ENCODE measurements around the gene KRTAP10-9.
"Not testable (repeated sequence)": the region's sequence is repeated elsewhere in the genome, so short reads cannot be mapped to it uniquely, and the experiment has no call there.

Gene KRTAP10-9

DNA sequence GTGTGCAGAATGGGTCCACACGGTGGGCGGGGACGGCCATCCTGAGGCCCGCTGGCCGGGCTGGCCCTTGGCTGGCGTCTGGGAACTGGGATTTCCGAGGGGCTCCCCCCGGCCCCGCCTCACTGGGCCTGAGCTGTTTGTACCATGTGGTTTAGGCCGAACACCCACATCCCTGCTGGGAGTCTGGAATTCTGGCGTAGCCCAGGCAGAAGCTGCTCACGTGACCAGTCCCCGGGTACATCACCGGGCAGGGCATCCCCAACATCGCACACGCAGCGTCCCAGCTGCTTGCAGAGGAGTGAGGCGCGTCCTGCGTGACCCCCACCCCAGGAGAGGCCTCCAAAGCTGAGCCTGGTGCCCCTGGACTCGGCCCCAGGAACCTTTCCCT lies 24.4 kb upstream of the KRTAP10-9 start:
- Histone ChIP-seq H3K9me3 (ENCODE audit: control extremely low read depth in 1 of 5, control insufficient read depth in 4 of 5, insufficient read depth in 2 of 5, low read depth in 1 of 5, low read length in 4 of 5) (peaks cover 0 to 15% (median 3%) of the 10 kb centered on the region in 5 experiments), H3K4me1 (ENCODE audit: control extremely low read depth in 1 of 4, control insufficient read depth in 4 of 4, insufficient read depth in 4 of 4, low read length in 3 of 4) (no peaks in the 10 kb centered on the region), H3K27me3 (replicated peaks in 2 of 5; ENCODE audit: control insufficient read depth in 4 of 5, insufficient read depth in 5 of 5, low read length in 4 of 5) (peaks cover 0 to 19% (median 5%) of the 10 kb centered on the region in 5 experiments), H3K36me3 (ENCODE audit: control insufficient read depth in 4 of 4, insufficient read depth in 4 of 4, low read length in 3 of 4) (no peaks in the 10 kb centered on the region), H3K27ac (ENCODE audit: insufficient read depth in 1 of 2, low read depth in 1 of 2, low read length in 2 of 2, poor library complexity in 1 of 2, severe bottlenecking in 2 of 2) (no peak overlapping the region), H3K4me3 (ENCODE audit: control insufficient read depth in 1 of 7, extremely low read depth in 1 of 7, insufficient read depth in 4 of 7, low read depth in 2 of 7, low read length in 6 of 7) (no peak overlapping the region)
- DNase-seq = no peak
- 92% methylated on average over 20 of the region's 21 CpGs for WGBS (ENCODE audit: insufficient coverage)
- ChIA-PET CTCF (no interaction called here), POLR2A (no interaction called here)

DNA sequence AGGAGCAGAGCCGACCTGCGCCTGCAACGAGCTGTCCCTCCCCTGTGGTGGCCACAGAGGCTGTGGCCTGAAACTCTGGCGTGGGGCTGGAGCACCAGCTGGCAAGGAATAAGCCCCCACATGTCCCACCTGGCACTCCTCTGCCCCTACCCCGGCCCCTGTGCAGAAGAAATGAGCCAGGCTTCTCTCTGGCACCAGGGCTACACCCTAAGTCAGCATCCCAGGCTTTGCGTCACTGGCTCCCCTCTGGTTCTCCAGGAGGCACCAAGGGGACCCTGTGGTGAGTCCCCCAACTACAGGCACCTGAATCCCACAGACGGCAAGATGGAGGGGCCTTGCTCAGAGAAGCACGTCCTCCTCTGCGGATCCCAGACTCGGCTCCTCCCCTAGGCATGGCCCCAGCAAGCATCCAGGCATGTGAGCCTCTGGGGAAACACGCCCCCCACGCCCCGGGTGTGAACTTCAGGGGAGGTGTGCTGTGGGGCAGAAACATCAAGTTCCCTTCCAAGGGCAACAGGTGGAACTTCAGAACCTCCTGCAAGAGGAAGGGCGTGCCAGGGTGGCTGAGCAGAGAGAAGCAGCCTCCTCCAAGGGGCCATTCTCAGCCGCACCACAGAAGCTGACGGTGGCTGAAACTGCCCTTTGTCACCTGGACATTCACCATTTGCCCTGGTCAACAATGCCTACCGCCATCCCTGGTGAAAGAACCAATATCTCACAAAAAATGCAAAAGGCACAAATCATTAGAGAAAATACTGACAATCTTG lies 23.6 kb upstream of the KRTAP10-9 start:
- Histone ChIP-seq H3K4me3 (ENCODE audit: control insufficient read depth in 1 of 7, extremely low read depth in 1 of 7, insufficient read depth in 4 of 7, low read depth in 2 of 7, low read length in 6 of 7) (no peak overlapping the region), H3K36me3 (ENCODE audit: control insufficient read depth in 4 of 4, insufficient read depth in 4 of 4, low read length in 3 of 4) (no peaks in the 10 kb centered on the region), H3K27ac (ENCODE audit: insufficient read depth in 1 of 2, low read depth in 1 of 2, low read length in 2 of 2, poor library complexity in 1 of 2, severe bottlenecking in 2 of 2) (no peak overlapping the region), H3K27me3 (replicated peaks in 2 of 5; ENCODE audit: control insufficient read depth in 4 of 5, insufficient read depth in 5 of 5, low read length in 4 of 5) (peaks cover 0 to 16% (median 5%) of the 10 kb centered on the region in 5 experiments), H3K9me3 (ENCODE audit: control extremely low read depth in 1 of 5, control insufficient read depth in 4 of 5, insufficient read depth in 2 of 5, low read depth in 1 of 5, low read length in 4 of 5) (peaks cover 0 to 15% (median 3%) of the 10 kb centered on the region in 5 experiments), H3K4me1 (ENCODE audit: control extremely low read depth in 1 of 4, control insufficient read depth in 4 of 4, insufficient read depth in 4 of 4, low read length in 3 of 4) (no peaks in the 10 kb centered on the region)
- 57% methylated on average over 14 of the region's 17 CpGs for WGBS (ENCODE audit: insufficient coverage)
- no peak for DNase-seq
- POLR2A ChIA-PET = no interaction called here
- CTCF ChIA-PET = no interaction called here

DNA sequence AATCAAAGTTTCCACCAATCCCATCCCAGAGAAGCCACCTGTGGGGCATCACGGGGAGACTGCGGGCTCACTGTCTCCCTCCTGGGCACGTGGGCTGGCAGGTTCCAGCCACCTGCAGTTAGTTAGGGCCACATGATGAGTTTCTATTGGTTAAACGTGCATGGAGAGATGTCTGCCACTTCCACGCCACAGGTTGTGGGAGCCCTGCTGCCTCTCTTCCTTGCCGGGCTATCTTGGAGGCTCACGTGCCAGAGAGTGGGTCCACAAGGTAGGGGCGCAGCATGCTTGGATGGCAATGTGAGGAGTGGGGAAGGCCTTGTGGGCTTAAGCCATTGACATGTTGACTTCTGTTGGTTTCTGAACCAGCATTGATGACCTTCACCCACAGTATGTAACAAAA lies 23.0 kb upstream of the KRTAP10-9 start:
- no peaks in the 10 kb centered on the region for H3K36me3 ChIP-seq (ENCODE audit: control insufficient read depth in 4 of 4, insufficient read depth in 4 of 4, low read length in 3 of 4)
- POLR2A ChIA-PET = no interaction called here
- peaks cover 0 to 16% (median 5%) of the 10 kb centered on the region in 5 experiments for H3K27me3 ChIP-seq (replicated peaks in 2 of 5; ENCODE audit: control insufficient read depth in 4 of 5, insufficient read depth in 5 of 5, low read length in 4 of 5)
- peaks cover 0 to 15% (median 3%) of the 10 kb centered on the region in 5 experiments for H3K9me3 ChIP-seq (ENCODE audit: control extremely low read depth in 1 of 5, control insufficient read depth in 4 of 5, insufficient read depth in 2 of 5, low read depth in 1 of 5, low read length in 4 of 5)
- no peak overlapping the region for H3K27ac ChIP-seq (ENCODE audit: insufficient read depth in 1 of 2, low read depth in 1 of 2, low read length in 2 of 2, poor library complexity in 1 of 2, severe bottlenecking in 2 of 2)
- no peaks in the 10 kb centered on the region for H3K4me1 ChIP-seq (ENCODE audit: control extremely low read depth in 1 of 4, control insufficient read depth in 4 of 4, insufficient read depth in 4 of 4, low read length in 3 of 4)
- no peak overlapping the region for H3K4me3 ChIP-seq (ENCODE audit: control insufficient read depth in 1 of 7, extremely low read depth in 1 of 7, insufficient read depth in 4 of 7, low read depth in 2 of 7, low read length in 6 of 7)
- DNase-seq = no peak
- WGBS (ENCODE audit: insufficient coverage) = 94% methylated on average over 5 of the region's 8 CpGs
- CTCF ChIA-PET = no interaction called here

DNA sequence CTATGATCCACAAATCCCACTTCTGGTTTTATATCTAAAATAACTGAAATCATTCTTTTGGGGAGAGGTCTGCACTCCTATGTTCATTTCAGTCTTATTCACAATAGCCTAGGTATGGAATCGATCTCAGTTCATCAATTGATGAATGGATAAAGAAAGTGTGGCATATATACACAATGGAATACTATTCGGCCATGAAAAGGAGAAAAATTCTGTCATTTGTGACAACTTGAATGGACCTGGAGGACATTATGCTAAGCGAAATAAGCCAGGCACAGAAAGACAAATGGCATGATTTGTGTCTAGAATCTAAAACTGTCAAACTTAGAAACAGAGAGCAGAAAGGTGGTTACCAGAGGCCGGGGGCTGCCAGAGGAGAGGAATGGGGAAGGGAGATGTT lies 20.4 kb upstream of the KRTAP10-9 start:
- H3K4me1 ChIP-seq (ENCODE audit: control extremely low read depth in 1 of 4, control insufficient read depth in 4 of 4, insufficient read depth in 4 of 4, low read length in 3 of 4) = no peaks in the 10 kb centered on the region
- no peak overlapping the region for H3K27ac ChIP-seq (ENCODE audit: insufficient read depth in 1 of 2, low read depth in 1 of 2, low read length in 2 of 2, poor library complexity in 1 of 2, severe bottlenecking in 2 of 2)
- ChIA-PET POLR2A (no interaction called here), CTCF (no interaction called here)
- H3K36me3 ChIP-seq (ENCODE audit: control insufficient read depth in 4 of 4, insufficient read depth in 4 of 4, low read length in 3 of 4) = no peaks in the 10 kb centered on the region
- no peak overlapping the region for H3K4me3 ChIP-seq (ENCODE audit: control insufficient read depth in 1 of 7, extremely low read depth in 1 of 7, insufficient read depth in 4 of 7, low read depth in 2 of 7, low read length in 6 of 7)
- WGBS (ENCODE audit: insufficient coverage) = 83% methylated on average over 2 of the region's 4 CpGs
- no peak for DNase-seq
- H3K9me3 ChIP-seq (ENCODE audit: control extremely low read depth in 1 of 5, control insufficient read depth in 4 of 5, insufficient read depth in 2 of 5, low read depth in 1 of 5, low read length in 4 of 5) = peaks cover 0 to 31% (median 8%) of the 10 kb centered on the region in 5 experiments
- H3K27me3 ChIP-seq (replicated peaks in 2 of 5; ENCODE audit: control insufficient read depth in 4 of 5, insufficient read depth in 5 of 5, low read length in 4 of 5) = peaks cover 0 to 13% (median 5%) of the 10 kb centered on the region in 5 experiments

DNA sequence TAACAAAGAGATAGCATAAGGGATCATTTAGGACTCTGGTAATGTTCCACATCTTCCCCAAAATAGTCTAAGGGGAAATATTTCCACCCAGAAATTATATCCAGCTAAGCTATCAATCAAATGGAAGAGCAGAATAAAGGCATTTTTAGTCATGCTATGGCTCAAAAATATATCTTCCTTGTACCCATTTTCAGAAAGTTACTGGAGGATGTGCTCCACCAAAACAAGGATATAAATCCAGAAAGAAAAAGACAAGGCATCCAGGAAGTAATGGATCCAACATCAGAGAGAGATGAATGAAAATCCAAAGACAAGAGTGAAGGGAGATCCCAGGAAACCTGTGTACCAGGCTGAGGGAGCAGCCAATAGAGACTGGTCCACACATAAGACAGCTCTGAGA lies 17.7 kb upstream of the KRTAP10-9 start:
- POLR2A ChIA-PET = no interaction called here
- CTCF ChIA-PET = no interaction called here

DNA sequence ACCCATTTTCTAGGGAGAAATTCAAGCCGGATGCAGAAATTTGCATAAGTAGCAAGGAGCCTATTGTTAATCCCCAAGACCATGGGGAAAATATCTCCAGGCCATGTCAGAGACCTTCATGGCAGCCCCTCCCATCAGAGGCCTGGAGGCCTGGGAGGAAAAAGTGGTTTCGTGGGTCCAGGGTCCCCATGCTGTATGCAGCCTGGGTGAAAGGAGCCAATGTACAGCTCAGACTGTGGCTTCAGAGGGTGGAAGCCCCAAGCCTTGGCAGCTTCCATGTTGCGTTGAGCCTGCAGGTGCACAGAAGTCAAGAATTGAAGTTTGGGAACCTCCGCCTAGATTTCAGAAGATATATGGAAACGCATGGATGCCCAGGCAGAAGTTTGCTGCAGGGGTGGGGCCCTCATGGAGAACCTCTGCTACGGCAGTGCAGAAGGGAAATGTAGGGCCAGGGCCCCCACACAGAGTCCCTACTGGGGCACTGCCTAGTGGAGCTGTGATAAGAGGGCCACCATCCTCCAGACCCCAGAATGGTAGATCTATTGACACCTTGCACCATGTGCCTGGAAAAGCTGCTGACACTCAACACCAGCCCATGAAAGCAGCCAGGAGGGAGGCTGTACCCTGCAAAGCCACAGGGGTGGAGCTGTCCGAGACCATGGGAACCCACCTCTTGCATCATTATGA lies 16.6 kb upstream of the KRTAP10-9 start:
- WGBS (ENCODE audit: insufficient coverage) = 100% methylated on average over 2 of the region's 7 CpGs
- DNase-seq, POLR2A ChIA-PET: not testable (repeated sequence)

More for the DNA sequence above, 17.7 kb upstream of the KRTAP10-9 start:
- H3K9me3 ChIP-seq (ENCODE audit: control extremely low read depth in 1 of 5, control insufficient read depth in 4 of 5, insufficient read depth in 2 of 5, low read depth in 1 of 5, low read length in 4 of 5) = peaks cover 0 to 30% (median 10%) of the 10 kb centered on the region in 5 experiments
- peaks cover 0 to 6% (median 2%) of the 10 kb centered on the region in 5 experiments for H3K27me3 ChIP-seq (replicated peaks in 2 of 5; ENCODE audit: control insufficient read depth in 4 of 5, insufficient read depth in 5 of 5, low read length in 4 of 5)
- H3K27ac ChIP-seq (ENCODE audit: insufficient read depth in 1 of 2, low read depth in 1 of 2, low read length in 2 of 2, poor library complexity in 1 of 2, severe bottlenecking in 2 of 2) = no peak overlapping the region
- no peaks in the 10 kb centered on the region for H3K36me3 ChIP-seq (ENCODE audit: control insufficient read depth in 4 of 4, insufficient read depth in 4 of 4, low read length in 3 of 4)
- H3K4me1 ChIP-seq (ENCODE audit: control extremely low read depth in 1 of 4, control insufficient read depth in 4 of 4, insufficient read depth in 4 of 4, low read length in 3 of 4) = no peaks in the 10 kb centered on the region
- no peak overlapping the region for H3K4me3 ChIP-seq (ENCODE audit: control insufficient read depth in 1 of 7, extremely low read depth in 1 of 7, insufficient read depth in 4 of 7, low read depth in 2 of 7, low read length in 6 of 7)
- no peak for DNase-seq

DNA sequence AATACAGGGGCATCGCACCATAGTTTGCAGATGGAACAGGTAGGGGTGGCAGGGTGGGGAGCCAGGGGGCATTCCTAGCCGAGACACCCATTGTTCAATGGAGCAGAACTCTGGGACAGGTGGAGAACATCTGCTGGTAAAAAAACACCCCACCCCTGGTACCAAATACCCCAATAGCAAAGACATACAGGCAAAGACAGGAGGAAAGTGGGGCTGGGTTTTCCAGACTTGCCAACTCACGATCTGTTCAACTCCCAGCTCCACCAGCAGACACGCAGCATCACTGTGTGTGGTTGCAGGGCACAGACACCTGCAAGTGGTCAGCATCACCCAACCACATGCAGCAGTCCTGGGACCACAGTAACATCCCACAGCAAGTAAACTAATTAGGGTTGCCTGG lies 15.3 kb upstream of the KRTAP10-9 start:
- Histone ChIP-seq H3K27me3 (replicated peaks in 2 of 5; ENCODE audit: control insufficient read depth in 4 of 5, insufficient read depth in 5 of 5, low read length in 4 of 5) (peaks cover 0 to 2% (median 0%) of the 10 kb centered on the region in 5 experiments), H3K4me1 (ENCODE audit: control extremely low read depth in 1 of 4, control insufficient read depth in 4 of 4, insufficient read depth in 4 of 4, low read length in 3 of 4) (no peaks in the 10 kb centered on the region), H3K36me3 (ENCODE audit: control insufficient read depth in 4 of 4, insufficient read depth in 4 of 4, low read length in 3 of 4) (no peaks in the 10 kb centered on the region), H3K4me3 (ENCODE audit: control insufficient read depth in 1 of 7, extremely low read depth in 1 of 7, insufficient read depth in 4 of 7, low read depth in 2 of 7, low read length in 6 of 7) (no peak overlapping the region), H3K9me3 (ENCODE audit: control extremely low read depth in 1 of 5, control insufficient read depth in 4 of 5, insufficient read depth in 2 of 5, low read depth in 1 of 5, low read length in 4 of 5) (peaks cover 0 to 20% (median 6%) of the 10 kb centered on the region in 5 experiments), H3K27ac (ENCODE audit: insufficient read depth in 1 of 2, low read depth in 1 of 2, low read length in 2 of 2, poor library complexity in 1 of 2, severe bottlenecking in 2 of 2) (no peak overlapping the region)
- DNase-seq = no peak
- 96% methylated on average over 4 of the region's 4 CpGs for WGBS (ENCODE audit: insufficient coverage)
- ChIA-PET POLR2A (no interaction called here), CTCF (no interaction called here)

More for the DNA sequence above, 16.6 kb upstream of the KRTAP10-9 start:
- H3K9me3 ChIP-seq (ENCODE audit: control extremely low read depth in 1 of 5, control insufficient read depth in 4 of 5, insufficient read depth in 2 of 5, low read depth in 1 of 5, low read length in 4 of 5) = peaks cover 0 to 24% (median 6%) of the 10 kb centered on the region in 5 experiments
- not testable (repeated sequence) for H3K36me3 ChIP-seq (ENCODE audit: control insufficient read depth in 4 of 4, insufficient read depth in 4 of 4, low read length in 3 of 4); H3K4me1 ChIP-seq (ENCODE audit: control extremely low read depth in 1 of 4, control insufficient read depth in 4 of 4, insufficient read depth in 4 of 4, low read length in 3 of 4); H3K27ac ChIP-seq (ENCODE audit: insufficient read depth in 1 of 2, low read depth in 1 of 2, low read length in 2 of 2, poor library complexity in 1 of 2, severe bottlenecking in 2 of 2); H3K4me3 ChIP-seq (ENCODE audit: control insufficient read depth in 1 of 7, extremely low read depth in 1 of 7, insufficient read depth in 4 of 7, low read depth in 2 of 7, low read length in 6 of 7); H3K27me3 ChIP-seq (replicated peaks in 2 of 5; ENCODE audit: control insufficient read depth in 4 of 5, insufficient read depth in 5 of 5, low read length in 4 of 5)
- CTCF ChIA-PET = interaction anchor here (0.6 kb wide), 1 partner anchor 1087 kb away, joined by 3 read pairs; no protein-coding TSS in a partner anchor
